Neuronal stem cell (in vitro differentiated cells): ENCODE measurements around the gene RABGGTA.

Experiments
- DNase-seq: peaks from one replicate; pipeline ENCODE4 v3.0.0-alpha.2; 2013; ENCODE audit warnings: low spot score
- H2AFZ ChIP-seq: one replicate; pipeline ENCODE4 v1.6.1; 2013; ENCODE audit warnings: mild to moderate bottlenecking, low read length, inconsistent platforms
- H2AK5ac ChIP-seq: 2 replicates; pipeline ENCODE4 v1.6.1; 2013; ENCODE audit warnings: low read depth, mild to moderate bottlenecking, inconsistent platforms, low read length, moderate library complexity, mixed read lengths
- H2BK120ac ChIP-seq: 2 replicates; pipeline ENCODE4 v1.6.1; 2013; ENCODE audit warnings: low read depth, mild to moderate bottlenecking, inconsistent platforms, low read length, moderate library complexity, mixed read lengths
- H2BK12ac ChIP-seq: one replicate; pipeline ENCODE4 v1.6.1; 2013; ENCODE audit warnings: low read length, inconsistent platforms
- H2BK15ac ChIP-seq: 2 replicates; pipeline ENCODE4 v1.6.1; 2013; ENCODE audit warnings: mild to moderate bottlenecking, low read length, inconsistent platforms, mixed read lengths
- H2BK5ac ChIP-seq: one replicate; pipeline ENCODE4 v1.6.1; 2013; ENCODE audit warnings: inconsistent platforms, mild to moderate bottlenecking, low read length, moderate library complexity
- H3K14ac ChIP-seq: one replicate; pipeline ENCODE4 v1.6.1; 2013; ENCODE audit warnings: low read length, inconsistent platforms
- H3K18ac ChIP-seq: 2 replicates; pipeline ENCODE4 v1.6.1; 2013; ENCODE audit warnings: low read length, inconsistent platforms
- H3K23ac ChIP-seq: 2 replicates; pipeline ENCODE4 v1.6.1; 2013; ENCODE audit warnings: low read depth, mild to moderate bottlenecking, mixed read lengths, low read length, inconsistent platforms; ENCODE audit not compliant: poor library complexity
- H3K27ac ChIP-seq: replicated peaks from 3 replicates; pipeline ENCODE4 v1.5.1; 2013; ENCODE audit warnings: low read length, inconsistent platforms
- H3K27me3 ChIP-seq, 3 experiments: 2 replicates each; pipeline ENCODE4 v1.6.1; 2013; ENCODE audit warnings: low read length in 3 of 3, mild to moderate bottlenecking in 2 of 3, inconsistent platforms in 1 of 3, low read depth in 1 of 3, mixed read lengths in 1 of 3, moderate library complexity in 1 of 3; ENCODE audit not compliant: control insufficient read depth in 3 of 3, insufficient read depth in 3 of 3
- H3K36me3 ChIP-seq, 2 donors: replicated peaks in 1 of 2; 2 replicates each; pipeline ENCODE4 v1.6.1; 2013; ENCODE audit warnings: low read length in 2 of 2; ENCODE audit not compliant: control insufficient read depth in 2 of 2, insufficient read depth in 2 of 2
- H3K4ac ChIP-seq: 2 replicates; pipeline ENCODE4 v1.6.1; 2013; ENCODE audit warnings: inconsistent platforms, mild to moderate bottlenecking, low read length, moderate library complexity
- H3K4me1 ChIP-seq, 2 donors: 1 replicate in 1 of 2; 2 replicates in 1 of 2; pipeline ENCODE4 v1.6.1; 2013; ENCODE audit warnings: low read length in 2 of 2, low read depth in 1 of 2; ENCODE audit not compliant: control insufficient read depth in 2 of 2, insufficient read depth in 1 of 2
- H3K4me2 ChIP-seq: one replicate; pipeline ENCODE4 v1.6.1; 2013; ENCODE audit warnings: mild to moderate bottlenecking, low read length, inconsistent platforms; ENCODE audit not compliant: insufficient read depth, poor library complexity, severe bottlenecking
- H3K4me3 ChIP-seq, 2 donors: 2 replicates each; pipeline ENCODE4 v1.5.1; 2013; ENCODE audit warnings: low read length in 2 of 2, mild to moderate bottlenecking in 2 of 2, inconsistent platforms in 1 of 2, moderate library complexity in 1 of 2
- H3K79me1 ChIP-seq: one replicate; pipeline ENCODE4 v1.6.1; 2013; ENCODE audit warnings: low read depth, mild to moderate bottlenecking, inconsistent platforms, low read length, moderate library complexity
- H3K9ac ChIP-seq: one replicate; pipeline ENCODE4 v1.6.1; 2013; ENCODE audit warnings: mild to moderate bottlenecking, low read depth, low read length, inconsistent platforms; ENCODE audit not compliant: poor library complexity
- H3K9me3 ChIP-seq, 2 donors: replicated peaks in 1 of 2; 2 replicates each; pipeline versions ENCODE3 to v1.6.1; 2013; ENCODE audit warnings: low read length in 2 of 2, mild to moderate bottlenecking in 2 of 2, inconsistent platforms in 1 of 2, low read depth in 1 of 2, mixed read lengths in 1 of 2, moderate library complexity in 1 of 2; ENCODE audit not compliant: control insufficient read depth in 2 of 2, insufficient read depth in 1 of 2
- H4K8ac ChIP-seq: one replicate; pipeline ENCODE4 v1.6.1; 2013; ENCODE audit warnings: low read depth, mild to moderate bottlenecking, inconsistent platforms, low read length, moderate library complexity
- H4K91ac ChIP-seq: one replicate; pipeline ENCODE4 v1.6.1; 2013; ENCODE audit warnings: low read length, low read depth, mild to moderate bottlenecking, inconsistent platforms; ENCODE audit not compliant: poor library complexity
- WGBS, 2 donors: extraction: QIAGEN DNeasy Blood & Tissue Kit; methylation state at CpG; one replicate each; pipeline ENCODE4 v1.1.7; 2013; ENCODE audit warnings: missing lambda C conversion rate in 2 of 2, mixed read lengths in 1 of 2; ENCODE audit not compliant: insufficient read length in 2 of 2, insufficient replicate concordance in 1 of 2; ENCODE audit errors: extremely low coverage in 2 of 2; 5-methylcytosine and 5-hydroxymethylcytosine counted together

Gene RABGGTA

GRCh38 chr14:24280797-24281460 lies 9.5 kb upstream of the RABGGTA start:
- H2BK5ac ChIP-seq: no peak overlapping the region
- H2BK12ac ChIP-seq: no peak overlapping the region
- H2AFZ ChIP-seq: no peak overlapping the region
- no peak overlapping the region for H3K4me3 ChIP-seq
- H3K23ac ChIP-seq: no peak overlapping the region
- no peak overlapping the region for H3K18ac ChIP-seq
- H3K4me1 ChIP-seq: peaks cover 0 to 3% of the 10 kb centered on the region in 2 donors
- no peak overlapping the region for H4K8ac ChIP-seq
- no peaks in the 10 kb centered on the region for H3K36me3 ChIP-seq
- H3K79me1 ChIP-seq: no peaks in the 10 kb centered on the region
- no peak overlapping the region for H2BK15ac ChIP-seq
- H2AK5ac ChIP-seq: peak overlapping the region; percentile 33
- no peaks in the 10 kb centered on the region for H3K27me3 ChIP-seq
- H3K27ac ChIP-seq: no peak overlapping the region
- no peak overlapping the region for H3K4me2 ChIP-seq
- no peak for DNase-seq
- WGBS, 2 donors: no CpG with 5 or more reads among the region's 6 CpGs
- no peak overlapping the region for H3K14ac ChIP-seq
- no peak overlapping the region for H4K91ac ChIP-seq
- H3K4ac ChIP-seq: no peak overlapping the region
- no peaks in the 10 kb centered on the region for H3K9me3 ChIP-seq
- peak overlapping the region; percentile 15 for H3K9ac ChIP-seq
- H2BK120ac ChIP-seq: no peak overlapping the region

DNA sequence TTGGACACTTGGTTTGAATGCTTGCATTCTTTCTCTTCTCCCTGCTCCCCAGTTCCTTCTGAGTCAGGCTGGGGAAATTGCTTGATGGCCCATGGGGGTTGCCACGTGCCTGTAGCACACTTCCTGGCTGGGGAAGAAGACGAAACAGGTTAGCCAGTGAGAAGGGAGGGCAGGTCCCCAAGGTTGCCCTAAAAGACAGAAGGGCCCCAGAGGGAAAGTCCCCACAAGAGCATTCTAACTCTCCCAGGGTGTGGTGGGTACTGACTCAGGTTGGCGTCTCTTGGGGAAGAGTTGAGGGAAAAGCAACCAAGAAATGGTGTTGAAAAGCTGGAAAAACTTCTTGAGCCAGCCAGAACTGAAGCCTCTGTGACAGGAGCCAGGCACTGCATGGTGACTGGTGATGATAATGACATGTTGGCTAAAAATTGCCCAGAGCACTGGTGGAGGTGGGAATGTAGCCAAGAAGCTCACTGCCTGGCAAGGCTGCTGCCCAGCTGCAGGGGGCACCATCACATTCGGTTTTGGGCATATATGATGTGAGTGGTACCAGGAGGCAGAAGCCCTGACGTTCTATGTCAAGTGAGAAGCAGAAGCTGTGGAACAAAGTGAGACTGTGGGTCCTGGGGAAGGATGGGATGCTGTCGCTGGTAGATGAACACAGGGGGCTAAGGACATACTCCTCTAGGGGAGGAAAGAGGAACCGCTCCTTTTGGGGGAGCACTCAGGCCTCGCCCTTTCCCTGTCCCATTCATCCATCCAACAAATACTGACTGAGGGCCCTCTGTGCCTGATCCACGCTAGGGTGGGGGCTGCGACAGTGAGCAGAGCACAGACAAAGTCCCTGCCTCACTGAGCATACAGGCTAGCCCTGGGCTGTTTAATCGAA lies 8.1 kb upstream of the RABGGTA start:
- H3K23ac ChIP-seq: no peak overlapping the region
- H2BK15ac ChIP-seq: no peak overlapping the region
- H4K8ac ChIP-seq: no peak overlapping the region
- no CpG with 5 or more reads among the region's 11 CpGs for WGBS, 2 donors
- H4K91ac ChIP-seq: no peak overlapping the region
- H3K14ac ChIP-seq: no peak overlapping the region
- no peak overlapping the region for H2AK5ac ChIP-seq
- no peak overlapping the region for H3K4ac ChIP-seq
- no peaks in the 10 kb centered on the region for H3K9me3 ChIP-seq
- H2BK12ac ChIP-seq: no peak overlapping the region
- H3K9ac ChIP-seq: peak overlapping the region; percentile 22
- DNase-seq: no peak
- no peak overlapping the region for H3K4me2 ChIP-seq
- H3K27me3 ChIP-seq: no peaks in the 10 kb centered on the region
- no peak overlapping the region for H3K27ac ChIP-seq
- H2BK120ac ChIP-seq: no peak overlapping the region
- no peak overlapping the region for H2BK5ac ChIP-seq
- H3K4me3 ChIP-seq: no peak overlapping the region
- H3K79me1 ChIP-seq: no peaks in the 10 kb centered on the region
- no peaks in the 10 kb centered on the region for H3K4me1 ChIP-seq
- H3K36me3 ChIP-seq: no peaks in the 10 kb centered on the region
- H3K18ac ChIP-seq: no peak overlapping the region
- H2AFZ ChIP-seq: no peak overlapping the region

- H3K4me2 ChIP-seq: no peak overlapping the region
- no peak overlapping the region for H2AFZ ChIP-seq
- H2BK15ac ChIP-seq: no peak overlapping the region
- no peak overlapping the region for H4K8ac ChIP-seq
- no peak overlapping the region for H2BK5ac ChIP-seq
- DNase-seq: no peak
- no peak overlapping the region for H4K91ac ChIP-seq
- H3K36me3 ChIP-seq: no peaks in the 10 kb centered on the region
- H2BK120ac ChIP-seq: no peak overlapping the region
- H3K27me3 ChIP-seq: no peaks in the 10 kb centered on the region
- no peak overlapping the region for H3K9ac ChIP-seq
- no peak overlapping the region for H3K4ac ChIP-seq
- no peak overlapping the region for H3K4me3 ChIP-seq
- no peaks in the 10 kb centered on the region for H3K4me1 ChIP-seq
- no peak overlapping the region for H3K14ac ChIP-seq
- no CpG with 5 or more reads among the region's 5 CpGs for WGBS, 2 donors
- H3K23ac ChIP-seq: no peak overlapping the region
- no peak overlapping the region for H2BK12ac ChIP-seq
- H3K79me1 ChIP-seq: no peaks in the 10 kb centered on the region
- H3K9me3 ChIP-seq: no peaks in the 10 kb centered on the region
- no peak overlapping the region for H2AK5ac ChIP-seq
- H3K18ac ChIP-seq: no peak overlapping the region
- H3K27ac ChIP-seq: no peak overlapping the region
Observed at GRCh38 chr14:24278424-24278823, 7.0 kb upstream of the RABGGTA start.

DNA sequence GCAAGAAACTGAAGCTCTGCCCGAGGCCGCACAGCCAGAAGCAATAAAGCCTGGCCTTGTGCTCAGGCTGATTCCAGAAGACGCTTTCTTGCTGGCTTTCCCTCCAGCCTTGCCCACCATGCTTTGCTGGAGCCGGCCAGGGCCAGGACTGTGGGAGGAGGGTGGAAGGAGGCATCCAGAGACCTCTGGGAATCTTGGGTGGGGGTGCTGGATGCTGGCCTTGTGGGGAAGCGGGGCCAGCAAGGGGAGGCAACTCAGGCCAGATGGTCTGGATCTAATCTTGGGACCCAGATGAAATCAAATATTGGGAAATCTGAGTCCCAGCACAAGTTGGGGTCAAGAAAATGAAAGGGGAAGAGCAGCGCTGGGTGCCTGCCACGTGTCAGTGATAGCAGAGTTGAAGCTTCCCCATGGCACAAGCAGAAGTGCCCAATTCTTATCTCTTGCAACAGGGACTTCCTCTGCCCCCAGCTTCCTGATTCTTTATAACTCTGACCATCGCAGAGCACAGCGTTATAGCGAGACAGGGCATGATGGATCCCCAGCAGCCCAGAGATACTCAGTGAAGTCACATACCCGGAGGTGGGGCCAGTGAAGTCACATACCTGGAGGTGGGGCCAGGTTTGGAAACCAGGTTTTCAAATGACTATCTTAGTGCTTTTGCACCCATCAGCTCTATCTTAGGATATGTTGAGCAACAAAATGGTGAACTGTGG lies 6.4 kb upstream of the RABGGTA start:
- Histone ChIP-seq H3K27me3 (no peaks in the 10 kb centered on the region), H3K4me2 (no peak overlapping the region), H4K8ac (no peak overlapping the region), H3K9ac (no peak overlapping the region), H3K18ac (no peak overlapping the region), H3K27ac (no peak overlapping the region), H2AFZ (no peak overlapping the region), H3K9me3 (no peaks in the 10 kb centered on the region), H3K4ac (no peak overlapping the region), H3K4me1 (no peaks in the 10 kb centered on the region), H3K79me1 (no peaks in the 10 kb centered on the region), H2BK120ac (no peak overlapping the region), H2BK15ac (no peak overlapping the region), H4K91ac (no peak overlapping the region), H3K23ac (no peak overlapping the region), H2AK5ac (no peak overlapping the region), H3K14ac (no peak overlapping the region), H2BK5ac (no peak overlapping the region), H3K4me3 (no peak overlapping the region), H2BK12ac (no peak overlapping the region), H3K36me3 (peaks cover 0 to under 1% of the 10 kb centered on the region in 2 donors)
- no CpG with 5 or more reads among the region's 11 CpGs for WGBS, 2 donors
- no peak for DNase-seq
